ENCODE data around the gene YY1.

DNA sequence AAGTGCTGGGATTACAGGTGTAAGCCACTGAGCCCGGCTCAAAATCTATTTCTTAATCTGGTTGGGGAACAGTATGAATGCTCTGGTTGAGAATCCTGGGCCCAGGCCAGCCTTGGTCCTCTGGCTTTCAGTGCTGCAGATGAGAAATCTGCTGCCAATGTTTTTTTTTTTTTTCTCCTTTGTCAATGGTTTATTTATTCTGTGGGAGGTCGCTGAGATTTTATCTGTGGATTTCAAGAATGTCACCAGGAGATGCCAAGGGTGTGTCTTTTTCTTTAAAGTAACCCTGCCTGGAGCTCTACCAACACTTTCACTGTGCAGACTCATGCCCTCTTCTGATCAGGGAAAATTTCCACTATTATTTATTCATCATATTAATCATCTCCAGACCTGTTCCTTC is 63.7 kb downstream of the YY1 start:
- TF ChIP-seq ZNF292 (tag by site-specific recombination; IDR thresholded peaks at IDR 0.05; ENCODE audit: borderline replicate concordance, low read depth) (no peak), ZNF274 (IDR thresholded peaks at IDR 0.05; ENCODE audit: low read length) (no peak), ZNF274 (tag by site-specific recombination; IDR thresholded peaks at IDR 0.05; ENCODE audit: borderline replicate concordance) (no peak), ZSCAN16 (tag by site-specific recombination; IDR thresholded peaks at IDR 0.05) (no peak)
- TF ChIP-seq, protein P1, sequence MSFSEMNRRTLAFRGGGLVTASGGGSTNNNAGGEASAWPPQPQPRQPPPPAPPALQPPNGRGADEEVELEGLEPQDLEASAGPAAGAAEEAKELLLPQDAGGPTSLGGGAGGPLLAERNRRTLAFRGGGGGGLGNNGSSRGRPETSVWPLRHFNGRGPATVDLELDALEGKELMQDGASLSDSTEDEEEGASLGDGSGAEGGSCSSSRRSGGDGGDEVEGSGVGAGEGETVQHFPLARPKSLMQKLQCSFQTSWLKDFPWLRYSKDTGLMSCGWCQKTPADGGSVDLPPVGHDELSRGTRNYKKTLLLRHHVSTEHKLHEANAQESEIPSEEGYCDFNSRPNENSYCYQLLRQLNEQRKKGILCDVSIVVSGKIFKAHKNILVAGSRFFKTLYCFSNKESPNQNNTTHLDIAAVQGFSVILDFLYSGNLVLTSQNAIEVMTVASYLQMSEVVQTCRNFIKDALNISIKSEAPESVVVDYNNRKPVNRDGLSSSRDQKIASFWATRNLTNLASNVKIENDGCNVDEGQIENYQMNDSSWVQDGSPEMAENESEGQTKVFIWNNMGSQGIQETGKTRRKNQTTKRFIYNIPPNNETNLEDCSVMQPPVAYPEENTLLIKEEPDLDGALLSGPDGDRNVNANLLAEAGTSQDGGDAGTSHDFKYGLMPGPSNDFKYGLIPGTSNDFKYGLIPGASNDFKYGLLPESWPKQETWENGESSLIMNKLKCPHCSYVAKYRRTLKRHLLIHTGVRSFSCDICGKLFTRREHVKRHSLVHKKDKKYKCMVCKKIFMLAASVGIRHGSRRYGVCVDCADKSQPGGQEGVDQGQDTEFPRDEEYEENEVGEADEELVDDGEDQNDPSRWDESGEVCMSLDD (tag by site-specific recombination; IDR thresholded peaks at IDR 0.05), result no peak

All from HEK293 (cell line).